ENCODE measurements around the gene RNF125. TPM values are rescaled to one million over a fixed set of nuclear protein-coding genes. Genes with fewer than 3 reads are reported as not detected.

RNF125 gene
- total and polyA plus RNA-seq, 10 of the 15 experiments (the other 5 are each of a cell fraction or from before 2014, with no cell fraction given): 0.79 to 3.9 (median 2.9) TPM

GRCh38 chr18:32010124-32010721 lies 8.4 kb upstream of the RNF125 start:
- RAD21 ChIA-PET (ENCODE audit: unreplicated experiment): no interaction called here
- no peaks in the 10 kb centered on the region for H3K79me2 ChIP-seq (ENCODE audit: control insufficient read depth, insufficient read depth, low read length)
- H3K36me3 ChIP-seq (ENCODE audit: control insufficient read depth in 2 of 2, insufficient read depth in 2 of 2, low read length in 1 of 2): no peaks in the 10 kb centered on the region
- DNase-seq (ENCODE audit: low read depth, low spot score) (no peak), FAIRE-seq (no peak), ATAC-seq (no peak)
- H3K27ac ChIP-seq (ENCODE audit: control insufficient read depth, insufficient read depth): no peak overlapping the region
- H3K9ac ChIP-seq (ENCODE audit: control insufficient read depth, insufficient read depth, low read length): no peak overlapping the region
- 68% methylated on average over 5 of the region's 5 CpGs for WGBS (ENCODE audit: insufficient coverage, insufficient replicate concordance, low lambda C conversion rate, missing lambda C conversion rate)
- no peaks in the 10 kb centered on the region for H4K20me1 ChIP-seq (ENCODE audit: control insufficient read depth, insufficient read depth)
- in situ Hi-C loops (cut with MboI): no loop called here
- H3K27me3 ChIP-seq (replicated peaks in 1 of 2; ENCODE audit: control insufficient read depth in 2 of 2, insufficient read depth in 2 of 2, low read length in 1 of 2): no peaks in the 10 kb centered on the region
- CTCF ChIA-PET: no interaction called here
- POLR2A ChIA-PET: no interaction called here
- no peak overlapping the region for H2AFZ ChIP-seq (ENCODE audit: control insufficient read depth, low read depth, low read length)
- intact Hi-C loops (cut with micrococcal nuclease; ENCODE audit: unreplicated experiment): no loop called here
- TF ChIP-seq ATF3 (IDR thresholded peaks at IDR 0.05; ENCODE audit: borderline replicate concordance, extremely low read depth, low read depth, low read length): no peak
- no peak for TF ChIP-seq BMI1 (IDR thresholded peaks at IDR 0.05; ENCODE audit: borderline replicate concordance)
- no peak for TF ChIP-seq HCFC1 (IDR thresholded peaks at IDR 0.05; ENCODE audit: low read length)
- no peak for TF ChIP-seq ZBTB40 (IDR thresholded peaks at IDR 0.05; ENCODE audit: borderline replicate concordance)
- TF ChIP-seq CBFB (IDR thresholded peaks at IDR 0.05; ENCODE audit: low read depth): no peak
- no peak for TF ChIP-seq SPI1 (IDR thresholded peaks at IDR 0.05; ENCODE audit: borderline replicate concordance, insufficient read depth, low read depth, low read length)
- TF ChIP-seq NFYA (IDR thresholded peaks at IDR 0.05; ENCODE audit: borderline replicate concordance, low read depth, low read length): no peak
- TF ChIP-seq CBX3 (IDR thresholded peaks at IDR 0.05; ENCODE audit: borderline replicate concordance, low read depth): no peak
- TF ChIP-seq CEBPB (IDR thresholded peaks at IDR 0.05; ENCODE audit: borderline replicate concordance in 1 of 2, low read depth in 2 of 2, low read length in 2 of 2): no peak
- H3K4me1 ChIP-seq (ENCODE audit: control insufficient read depth, insufficient read depth, low read length): no peaks in the 10 kb centered on the region
- no peak overlapping the region for H3K4me2 ChIP-seq (ENCODE audit: control insufficient read depth, insufficient read depth)
- no peaks in the 10 kb centered on the region for H3K9me3 ChIP-seq (replicated peaks; ENCODE audit: control insufficient read depth, insufficient read depth, low read length)
- no peak overlapping the region for H3K4me3 ChIP-seq
- SMC1A ChIA-PET (ENCODE audit: uncharacterized antibody, unreplicated experiment): no interaction called here
- no TSS peak for BruUV-seq (replicated peaks)

Data from GM12878 (cell line).